HG03103 (cell line): Measurements from ENCODE around the gene NRIP3.

ENCODE experiments used
- ATAC-seq: cut with Tn5 transposase; IDR thresholded peaks from one replicate; pipeline ENCODE4 v1.9.1; 2021; ENCODE audit warnings: low read depth; ENCODE audit not compliant: unreplicated experiment

NRIP3 gene

DNA sequence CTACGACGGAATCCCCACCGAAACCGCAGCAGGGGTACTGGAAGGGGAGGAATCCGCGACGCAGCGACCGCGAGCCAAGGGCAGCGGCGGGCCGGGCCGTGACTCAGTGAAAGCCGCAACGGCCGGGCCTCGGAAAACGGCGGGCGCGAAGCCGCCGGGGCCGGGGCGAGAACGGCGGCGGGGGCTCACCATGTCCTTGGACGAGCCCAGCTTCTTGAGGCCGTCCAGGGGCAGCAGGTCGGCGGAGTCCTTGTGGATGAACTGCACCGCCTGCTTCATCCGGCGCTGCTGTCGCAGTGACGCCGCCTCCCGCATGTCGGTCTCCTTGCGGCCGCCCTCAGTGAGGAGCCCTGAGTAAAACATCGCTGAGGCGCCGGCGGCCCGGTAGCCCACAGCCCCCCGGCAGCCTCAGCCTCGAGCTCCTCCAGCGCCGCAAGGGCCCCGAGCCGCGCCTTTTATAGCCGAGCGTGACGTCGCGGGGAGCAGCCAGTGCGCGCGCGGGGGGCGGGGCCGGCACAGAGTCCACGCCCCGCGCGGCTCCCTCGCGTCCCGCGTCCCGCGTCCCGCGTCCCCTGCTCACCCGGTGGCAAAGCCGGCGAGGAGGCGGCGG is at the start of gene NRIP3:
Gene NRIP3, minus strand, starts transcription at position 429 of the 610 bp plus-strand sequence. Its CDS starts 66 bp downstream, at position 363.
- no peak for ATAC-seq

DNA sequence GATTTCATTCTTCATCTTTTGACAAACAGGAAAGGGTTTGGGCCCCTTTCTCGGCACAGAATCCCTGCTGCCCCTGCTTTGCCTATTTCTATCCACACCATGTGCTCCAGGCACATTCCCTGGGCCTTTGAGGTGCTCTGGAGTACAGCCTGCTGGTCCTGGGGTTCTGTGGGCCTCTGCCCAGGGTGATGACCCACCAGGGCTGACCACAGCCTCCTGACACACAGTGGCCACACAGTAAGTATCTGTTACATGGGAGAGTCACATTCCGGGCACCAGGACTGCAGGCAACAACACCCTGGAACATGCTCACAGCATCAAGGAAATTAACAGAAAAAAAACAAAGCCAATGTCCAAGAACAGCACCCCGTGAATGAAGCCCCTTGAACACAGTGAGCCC is 48.5 kb upstream of the NRIP3 start:
- no peak for ATAC-seq

GRCh38 chr11:9049959-9050358 is 46.2 kb upstream of the NRIP3 start:
- ATAC-seq, result no peak

GRCh38 chr11:9047964-9048523 is 44.2 kb upstream of the NRIP3 start:
- no peak for ATAC-seq

DNA sequence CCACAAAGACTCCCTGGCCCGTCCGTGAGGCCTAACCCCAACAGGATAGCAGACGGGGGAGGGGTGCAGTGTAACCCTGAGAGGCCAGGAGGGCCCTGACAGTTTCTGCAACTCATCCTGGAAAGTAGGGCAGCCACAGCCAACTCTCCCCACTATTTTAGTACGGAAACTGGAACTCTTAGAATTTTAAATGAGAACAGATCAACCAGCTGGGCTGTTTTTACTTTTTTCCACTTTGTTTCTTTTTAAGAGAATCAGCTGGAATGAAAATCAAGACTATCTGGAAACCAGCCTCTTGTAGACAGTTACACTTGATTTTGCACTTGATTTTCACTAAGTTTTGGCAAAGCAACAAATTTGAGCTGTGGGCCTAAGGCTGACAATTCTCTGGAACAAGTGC is 42.7 kb upstream of the NRIP3 start:
- no peak for ATAC-seq

DNA sequence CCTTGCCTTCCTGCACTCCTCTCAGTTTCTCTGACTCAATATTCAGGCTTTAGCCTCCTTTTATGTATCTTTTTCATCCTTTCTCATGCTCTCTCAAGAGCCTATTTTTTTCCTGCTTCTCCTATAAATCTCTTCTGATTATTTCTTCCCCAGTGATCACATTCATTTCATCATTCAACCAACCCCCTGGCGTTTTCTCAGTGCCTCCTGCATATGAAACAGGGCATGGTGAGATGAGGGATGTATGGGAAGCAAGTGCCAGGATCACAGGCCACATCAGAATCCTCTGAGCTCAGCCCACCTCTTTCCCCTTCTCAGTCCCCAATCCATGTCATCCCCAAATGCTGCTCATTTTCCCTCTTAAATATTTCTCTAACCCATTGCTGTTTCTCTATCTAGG is 38.7 kb upstream of the NRIP3 start:
- no peak for ATAC-seq

DNA sequence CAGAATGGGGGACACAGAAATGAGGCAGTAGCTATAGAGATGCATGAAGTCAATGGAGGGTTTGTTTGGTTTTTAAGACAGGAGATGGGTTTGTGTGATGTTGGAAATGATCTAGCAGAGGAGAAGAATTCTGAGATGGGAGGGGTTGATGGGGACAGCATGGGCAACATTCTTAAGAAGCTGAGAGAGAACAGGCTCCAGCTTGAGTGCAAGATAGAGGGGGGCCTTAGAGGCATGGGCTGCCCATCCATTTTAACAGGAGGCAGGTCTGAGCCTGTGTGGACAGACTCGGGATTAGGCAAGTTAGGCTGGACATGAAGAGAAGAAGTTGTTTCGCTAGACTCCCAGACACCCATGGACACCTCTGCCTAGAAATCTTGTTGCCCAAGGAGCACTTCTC is 37.9 kb upstream of the NRIP3 start:
- ATAC-seq, result no peak

DNA sequence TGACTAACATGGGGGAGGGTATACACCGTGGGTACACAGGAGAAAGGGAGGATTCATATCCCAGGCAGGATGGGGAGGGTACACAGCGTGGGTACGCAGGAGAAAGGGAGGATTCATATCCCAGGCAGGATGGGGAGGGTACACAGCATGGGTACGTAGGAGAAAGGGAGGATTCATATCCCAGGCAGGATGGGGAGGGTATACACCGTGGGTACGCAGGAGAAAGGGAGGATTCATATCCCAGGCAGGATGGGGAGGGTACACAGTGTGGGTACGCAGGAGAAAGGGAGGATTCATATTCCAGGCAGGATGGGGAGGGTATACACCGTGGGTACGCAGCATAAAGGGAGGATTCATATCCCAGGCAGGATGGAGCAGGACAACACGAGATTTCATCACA is 36.6 kb upstream of the NRIP3 start:
- no peak for ATAC-seq

DNA sequence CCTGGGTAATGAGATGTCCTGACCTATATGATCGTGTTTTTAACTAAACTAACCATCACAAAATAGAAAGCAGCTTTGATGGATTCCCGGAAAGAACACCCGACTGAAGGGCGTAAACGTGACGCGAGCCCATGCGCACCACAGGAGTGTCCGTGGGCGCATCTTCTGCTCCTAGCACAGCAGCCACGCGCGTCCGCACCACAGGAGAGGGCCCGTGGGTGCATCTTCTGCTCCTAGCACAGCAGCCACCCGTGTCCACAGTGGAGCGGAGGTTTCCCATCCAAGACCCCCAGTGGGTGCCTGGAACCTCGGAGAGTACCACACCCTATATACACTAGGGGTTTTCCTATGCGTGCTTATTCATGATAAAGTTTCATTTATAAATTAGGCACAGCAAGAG is 36.1 kb upstream of the NRIP3 start:
- no peak for ATAC-seq

DNA sequence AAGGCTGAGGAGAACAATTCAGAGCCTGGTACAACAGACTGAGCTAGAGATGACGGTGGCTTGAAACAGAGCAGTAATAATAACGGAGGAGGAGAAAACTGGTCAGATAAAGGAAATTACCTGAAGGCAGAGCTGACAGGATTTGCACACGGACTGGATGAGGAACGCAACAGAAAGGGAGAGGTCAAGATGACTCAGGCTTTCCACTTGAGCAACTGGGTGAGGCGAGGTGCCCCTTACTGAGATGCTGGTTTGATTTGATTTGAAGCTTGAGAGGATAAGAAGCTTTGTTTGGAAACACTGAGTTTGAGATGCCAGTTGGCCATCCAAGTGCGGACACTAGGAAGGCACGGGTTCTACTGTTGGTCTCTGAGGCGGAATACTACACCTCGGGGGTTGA is 35.4 kb upstream of the NRIP3 start:
- no peak for ATAC-seq

GRCh38 chr11:9038541-9038940 is 34.7 kb upstream of the NRIP3 start:
- no peak for ATAC-seq

DNA sequence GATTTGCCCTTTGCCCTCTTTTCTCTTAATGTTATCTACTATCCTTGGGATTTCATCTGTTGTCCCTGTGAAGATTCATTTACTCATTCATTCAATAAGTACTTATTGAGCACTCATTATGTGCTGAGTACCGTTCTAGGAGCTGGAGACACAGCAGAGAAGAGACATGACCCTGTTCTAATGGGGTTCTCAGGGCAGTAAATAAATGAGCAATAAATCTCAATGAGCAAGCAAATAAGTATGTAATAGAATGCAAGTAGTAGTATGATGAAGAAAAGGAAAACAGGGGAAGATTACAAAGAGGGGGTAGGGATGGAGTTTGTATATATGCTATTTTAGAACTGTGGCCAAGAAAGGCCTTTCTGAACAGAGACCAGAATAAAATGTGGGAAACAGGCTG is 34.2 kb upstream of the NRIP3 start:
- ATAC-seq, result no peak

GRCh38 chr11:9037046-9037780 is 33.4 kb upstream of the NRIP3 start:
- no peak for ATAC-seq

- ATAC-seq, result no peak
Measured at GRCh38 chr11:9030601-9031000, 26.8 kb upstream of the NRIP3 start.

DNA sequence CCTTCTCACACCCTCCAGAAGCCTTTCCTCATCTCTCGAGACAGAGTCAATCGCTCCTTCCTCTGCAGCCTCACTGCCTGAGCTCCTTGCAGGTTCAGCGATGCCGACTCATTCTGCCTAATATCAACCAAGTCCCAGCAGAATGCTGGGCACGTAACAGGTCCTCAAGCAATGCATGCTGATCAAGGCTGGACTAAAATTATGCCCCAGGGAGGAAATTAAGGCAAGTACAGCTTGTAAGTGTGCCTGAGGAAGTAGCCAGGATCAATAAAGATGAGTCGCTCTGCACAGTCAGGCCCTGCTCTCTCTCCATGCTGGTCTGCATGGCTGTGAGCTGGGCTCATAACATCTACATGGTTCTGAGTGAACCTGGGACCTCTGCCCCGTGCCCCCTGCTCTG is 25.6 kb upstream of the NRIP3 start:
- no peak for ATAC-seq

- no peak for ATAC-seq
Measured at GRCh38 chr11:9028581-9028980, 24.8 kb upstream of the NRIP3 start.

DNA sequence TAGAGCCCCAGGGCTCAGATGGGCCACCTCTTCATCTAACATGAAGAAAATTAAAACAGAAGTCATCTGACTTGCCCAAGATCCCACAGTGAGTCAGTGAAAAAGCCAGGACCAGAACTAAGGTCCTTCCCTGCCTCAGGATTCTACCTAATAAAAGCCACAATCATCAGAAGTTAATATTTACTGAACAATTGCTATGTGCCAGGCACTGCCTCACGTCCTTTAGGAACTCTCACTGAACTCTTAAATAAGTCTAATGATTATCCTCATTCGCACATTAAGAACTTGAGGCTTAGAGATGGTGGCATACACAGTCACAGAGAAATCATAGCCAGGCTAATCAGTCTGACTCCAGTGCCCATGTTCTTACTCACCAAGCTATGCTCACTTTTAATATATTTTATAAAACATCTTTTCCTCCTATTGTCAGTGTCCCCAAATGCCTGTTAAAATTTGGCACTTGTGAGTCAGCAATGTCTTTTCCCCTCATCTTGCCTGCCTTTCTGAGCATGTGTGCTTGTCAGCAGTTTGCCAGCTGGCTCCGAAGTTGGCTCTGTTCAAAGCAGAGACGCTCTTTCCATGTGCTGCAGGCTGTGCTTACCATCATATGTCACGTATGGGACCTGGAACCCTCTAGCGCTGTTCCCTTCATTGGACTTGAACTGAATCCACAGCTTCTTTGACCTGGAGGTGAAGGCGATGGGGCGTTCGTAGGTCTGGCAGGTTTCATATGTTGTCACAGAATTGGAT is 21.5 kb upstream of the NRIP3 start:
- no peak for ATAC-seq

GRCh38 chr11:9022961-9023680 is 19.3 kb upstream of the NRIP3 start:
- no peak for ATAC-seq

GRCh38 chr11:9020916-9021315 is 17.1 kb upstream of the NRIP3 start:
- ATAC-seq, result no peak

DNA sequence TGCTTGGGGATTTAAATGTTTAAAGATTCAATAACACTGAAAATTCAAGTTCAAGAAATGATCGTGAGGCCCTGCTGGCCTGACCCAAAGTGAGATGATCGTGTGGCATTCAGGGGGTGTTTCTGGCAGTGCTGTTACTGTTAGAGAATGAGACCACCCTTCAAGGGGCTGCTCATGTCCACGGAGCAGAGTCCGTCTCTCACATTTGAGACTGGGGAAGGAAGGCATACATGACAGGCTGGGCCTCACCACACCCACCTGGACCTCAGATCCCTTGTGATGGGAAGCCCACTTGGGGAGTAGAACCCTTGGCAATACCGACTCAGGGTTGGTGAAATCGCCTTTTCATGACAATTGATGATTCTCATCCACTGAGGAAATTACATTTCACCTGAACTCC is 16.1 kb upstream of the NRIP3 start:
- no peak for ATAC-seq

DNA sequence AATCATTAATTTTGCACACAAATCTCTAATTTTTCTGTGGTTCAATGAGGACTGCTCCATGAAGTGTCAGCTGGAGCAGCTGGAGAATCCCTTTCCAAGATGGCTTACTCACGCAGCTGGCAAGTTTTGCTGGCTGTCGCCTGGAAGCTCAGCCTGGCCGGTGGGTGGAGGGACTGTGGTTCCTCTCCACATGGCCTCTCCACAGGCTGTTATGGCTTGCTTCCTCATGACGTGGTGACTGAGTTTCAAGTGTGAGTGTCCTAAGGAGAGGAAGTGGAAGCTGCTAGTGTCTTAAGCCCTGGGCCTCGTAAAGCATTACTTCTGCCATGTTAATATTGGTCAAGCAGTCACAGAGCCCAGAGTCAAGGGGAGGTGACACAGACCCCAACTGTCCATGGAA is 14.0 kb upstream of the NRIP3 start:
- ATAC-seq, result no peak
